ENCODE data around the gene UQCC5. TPM values are rescaled to one million over a fixed set of nuclear protein-coding genes. Genes with fewer than 3 reads are reported as not detected.

The UQCC5 gene
- total and polyA plus RNA-seq, 3 donors from 2014 or later = 23.0 to 37.0 (median 30.5) TPM

DNA sequence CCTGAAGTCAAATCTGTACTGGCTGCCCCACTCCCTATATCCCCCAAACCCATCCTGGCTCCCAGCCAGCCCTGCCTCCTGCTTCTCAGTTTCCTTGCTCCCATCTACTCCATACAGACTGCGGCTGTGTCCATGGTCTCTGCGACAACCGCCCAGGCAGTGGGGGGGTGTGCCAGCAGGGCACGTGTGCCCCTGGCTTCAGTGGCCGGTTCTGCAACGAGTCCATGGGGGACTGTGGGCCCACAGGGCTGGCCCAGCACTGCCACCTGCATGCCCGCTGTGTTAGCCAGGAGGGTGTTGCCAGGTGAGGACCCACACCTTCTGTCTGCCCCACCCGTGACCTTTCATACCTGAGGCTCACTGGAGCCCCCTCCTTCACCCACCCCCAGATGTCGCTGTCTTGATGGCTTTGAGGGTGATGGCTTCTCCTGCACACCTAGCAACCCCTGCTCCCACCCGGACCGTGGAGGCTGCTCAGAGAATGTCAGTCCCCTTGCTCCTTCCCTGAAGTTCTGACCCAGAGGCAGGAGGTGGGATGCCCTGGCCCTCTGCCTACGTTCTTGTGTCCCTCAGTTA lies 26.6 kb upstream of the UQCC5 start:
- H3K36me3 ChIP-seq (ENCODE audit: low read depth, missing control alignments) = no peaks in the 10 kb centered on the region
- no peaks in the 10 kb centered on the region for H3K9me3 ChIP-seq
- no peaks in the 10 kb centered on the region for H3K4me1 ChIP-seq
- intact Hi-C loops (cut with DNase I; ENCODE audit: low total_unique reads) = no loop called here
- H3K4me3 ChIP-seq = no peak overlapping the region
- no peak for DNase-seq
- no peak for TF ChIP-seq POLR2A (IDR thresholded peaks at IDR 0.05)
- TF ChIP-seq, protein P1, sequence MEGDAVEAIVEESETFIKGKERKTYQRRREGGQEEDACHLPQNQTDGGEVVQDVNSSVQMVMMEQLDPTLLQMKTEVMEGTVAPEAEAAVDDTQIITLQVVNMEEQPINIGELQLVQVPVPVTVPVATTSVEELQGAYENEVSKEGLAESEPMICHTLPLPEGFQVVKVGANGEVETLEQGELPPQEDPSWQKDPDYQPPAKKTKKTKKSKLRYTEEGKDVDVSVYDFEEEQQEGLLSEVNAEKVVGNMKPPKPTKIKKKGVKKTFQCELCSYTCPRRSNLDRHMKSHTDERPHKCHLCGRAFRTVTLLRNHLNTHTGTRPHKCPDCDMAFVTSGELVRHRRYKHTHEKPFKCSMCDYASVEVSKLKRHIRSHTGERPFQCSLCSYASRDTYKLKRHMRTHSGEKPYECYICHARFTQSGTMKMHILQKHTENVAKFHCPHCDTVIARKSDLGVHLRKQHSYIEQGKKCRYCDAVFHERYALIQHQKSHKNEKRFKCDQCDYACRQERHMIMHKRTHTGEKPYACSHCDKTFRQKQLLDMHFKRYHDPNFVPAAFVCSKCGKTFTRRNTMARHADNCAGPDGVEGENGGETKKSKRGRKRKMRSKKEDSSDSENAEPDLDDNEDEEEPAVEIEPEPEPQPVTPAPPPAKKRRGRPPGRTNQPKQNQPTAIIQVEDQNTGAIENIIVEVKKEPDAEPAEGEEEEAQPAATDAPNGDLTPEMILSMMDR (IDR thresholded peaks at IDR 0.05) = no peak
- H3K27ac ChIP-seq = no peak overlapping the region
- H3K27me3 ChIP-seq = no peaks in the 10 kb centered on the region
- 83 to 88% methylated on average over 11 to 12 of the region's 12 CpGs for WGBS, 2 donors

DNA sequence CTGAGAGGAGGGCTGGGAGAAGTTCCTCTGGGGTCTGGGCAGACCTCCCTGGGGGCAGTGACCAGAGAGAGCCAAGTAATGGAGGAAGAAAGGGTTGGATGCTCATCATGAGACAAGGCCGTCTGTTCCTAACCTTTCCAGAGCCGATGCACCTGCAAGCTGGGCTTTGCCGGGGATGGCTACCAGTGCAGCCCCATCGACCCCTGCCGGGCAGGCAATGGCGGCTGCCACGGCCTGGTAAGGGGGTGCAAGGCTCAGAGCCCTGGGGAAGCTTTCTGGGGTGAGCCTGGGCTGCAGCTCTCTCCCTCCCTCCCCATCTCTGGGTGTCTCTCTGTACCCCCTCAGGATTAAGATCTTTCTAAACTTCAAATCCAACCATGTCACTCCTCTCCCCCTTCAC lies 24.9 kb upstream of the UQCC5 start:
- intact Hi-C loops (cut with DNase I; ENCODE audit: low total_unique reads) = no loop called here
- Histone ChIP-seq H3K9me3 (no peaks in the 10 kb centered on the region), H3K36me3 (ENCODE audit: low read depth, missing control alignments) (no peaks in the 10 kb centered on the region), H3K27ac (no peak overlapping the region), H3K4me3 (no peak overlapping the region), H3K27me3 (no peaks in the 10 kb centered on the region), H3K4me1 (no peaks in the 10 kb centered on the region)
- no peak for DNase-seq
- WGBS, 2 donors = 89 to 95% methylated on average over 7 of the region's 7 CpGs
- TF ChIP-seq, protein P1 (IDR thresholded peaks at IDR 0.05) = no peak
- no peak for TF ChIP-seq POLR2A (IDR thresholded peaks at IDR 0.05)

DNA sequence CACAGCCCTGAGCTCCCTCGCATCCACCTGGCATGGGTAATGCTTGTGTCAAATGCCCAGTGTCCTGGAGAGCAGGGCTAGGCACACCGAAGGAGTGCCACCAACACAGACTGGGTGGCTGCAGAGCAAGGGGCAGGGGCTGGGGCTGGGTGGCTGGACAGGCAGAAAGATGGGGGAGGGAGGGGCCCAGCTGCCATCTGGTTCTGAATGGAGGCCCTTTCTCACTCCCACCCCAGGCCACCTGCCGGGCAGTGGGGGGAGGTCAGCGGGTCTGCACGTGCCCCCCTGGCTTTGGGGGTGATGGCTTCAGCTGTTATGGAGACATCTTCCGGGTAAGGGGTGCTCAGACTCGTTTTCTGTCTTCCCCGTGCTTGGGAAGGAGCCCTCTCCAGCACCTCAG lies 24.3 kb upstream of the UQCC5 start:
- Histone ChIP-seq H3K36me3 (ENCODE audit: low read depth, missing control alignments) (no peaks in the 10 kb centered on the region), H3K4me1 (no peaks in the 10 kb centered on the region), H3K27me3 (no peaks in the 10 kb centered on the region), H3K27ac (no peak overlapping the region), H3K9me3 (no peaks in the 10 kb centered on the region), H3K4me3 (no peak overlapping the region)
- intact Hi-C loops (cut with DNase I; ENCODE audit: low total_unique reads) = no loop called here
- no peak for TF ChIP-seq POLR2A (IDR thresholded peaks at IDR 0.05)
- TF ChIP-seq, protein P1 (IDR thresholded peaks at IDR 0.05) = no peak
- 73 to 83% methylated on average over 6 to 8 of the region's 8 CpGs for WGBS, 2 donors
- DNase-seq = no peak

DNA sequence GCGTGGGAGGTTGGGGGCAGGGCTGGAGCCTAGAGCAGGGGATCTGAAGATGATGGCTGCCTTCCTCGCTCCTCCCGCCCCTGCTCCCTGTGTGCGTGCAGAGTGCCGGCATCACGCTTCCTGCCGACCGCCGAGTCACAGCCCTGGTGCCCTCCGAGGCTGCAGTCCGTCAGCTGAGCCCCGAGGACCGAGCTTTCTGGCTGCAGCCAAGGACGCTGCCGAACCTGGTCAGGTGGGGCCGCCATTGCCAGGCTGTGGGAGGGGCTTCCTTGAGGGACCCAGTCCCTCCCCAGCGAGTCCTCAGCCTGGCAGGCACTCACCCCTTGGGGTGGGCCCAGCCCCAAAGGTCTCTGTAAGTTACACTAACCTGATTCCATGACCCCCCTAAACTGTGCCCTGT lies 23.7 kb upstream of the UQCC5 start:
- Histone ChIP-seq H3K27ac (no peak overlapping the region), H3K36me3 (ENCODE audit: low read depth, missing control alignments) (no peaks in the 10 kb centered on the region), H3K4me1 (no peaks in the 10 kb centered on the region), H3K9me3 (no peaks in the 10 kb centered on the region), H3K27me3 (no peaks in the 10 kb centered on the region), H3K4me3 (no peak overlapping the region)
- TF ChIP-seq, protein P1 (IDR thresholded peaks at IDR 0.05) = no peak
- no peak for TF ChIP-seq POLR2A (IDR thresholded peaks at IDR 0.05)
- WGBS, 2 donors = 88% methylated on average over 17 of the region's 17 CpGs; no CpG with 5 or more reads in 1 of the 2 donors
- intact Hi-C loops (cut with DNase I; ENCODE audit: low total_unique reads) = no loop called here
- DNase-seq = no peak

DNA sequence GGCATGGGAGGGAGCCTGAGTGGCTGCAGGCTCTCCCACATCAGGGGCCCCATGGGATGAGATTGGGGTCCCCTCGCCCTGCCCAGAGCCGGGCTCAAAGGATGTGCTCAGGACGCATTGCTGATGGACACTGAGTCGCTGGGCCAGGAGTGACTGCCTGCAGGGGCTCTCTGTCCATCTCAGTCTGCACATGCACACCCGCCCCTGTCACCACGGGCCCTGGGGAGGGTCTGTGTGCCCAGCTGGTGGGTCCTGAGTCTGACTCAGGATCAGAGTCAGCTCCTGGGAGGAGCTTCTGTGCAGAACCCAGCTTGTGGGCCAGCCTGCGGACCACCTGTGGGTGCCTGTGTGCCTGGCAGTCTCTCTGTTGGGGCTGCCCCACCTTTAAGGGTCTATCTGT lies 23.1 kb upstream of the UQCC5 start:
- 98 to 100% methylated on average over 2 to 4 of the region's 7 CpGs for WGBS, 2 donors
- Histone ChIP-seq H3K4me1 (no peaks in the 10 kb centered on the region), H3K36me3 (ENCODE audit: low read depth, missing control alignments) (no peaks in the 10 kb centered on the region), H3K9me3 (no peaks in the 10 kb centered on the region), H3K4me3 (no peak overlapping the region), H3K27me3 (no peaks in the 10 kb centered on the region), H3K27ac (no peak overlapping the region)
- intact Hi-C loops (cut with DNase I; ENCODE audit: low total_unique reads) = no loop called here
- TF ChIP-seq POLR2A (IDR thresholded peaks at IDR 0.05) = no peak
- TF ChIP-seq, protein P1 (IDR thresholded peaks at IDR 0.05) = no peak
- DNase-seq = no peak

Measured in testis (tissue), 3 donors.